Cerebellar nuclear complex (tissue), 1 donor: ENCODE data around the gene GNB4.

Experiments used
- DNase-seq, 2 experiments: peaks; one replicate each; lab custom pipeline; 2025; lab: John Stamatoyannopoulos, UW

The GNB4 gene

DNA sequence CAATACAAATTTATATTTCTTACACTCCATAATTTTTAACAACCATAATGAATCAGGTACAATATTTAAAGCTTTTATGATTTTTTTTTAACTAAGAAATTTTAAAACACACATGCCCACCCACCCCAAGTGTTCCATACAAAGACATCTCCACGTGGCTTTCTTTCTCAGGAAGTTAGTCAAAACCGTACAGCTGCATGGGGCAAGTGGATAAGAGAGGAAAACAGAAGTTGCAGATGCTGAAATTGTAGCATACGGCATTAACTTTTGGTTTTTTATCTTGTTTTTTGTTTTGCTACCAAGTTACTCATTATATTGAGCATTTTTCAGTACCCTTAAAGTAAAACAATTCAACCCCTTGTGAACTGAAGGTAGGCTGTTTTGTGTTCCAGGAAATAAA, 14.8 kb downstream of the GNB4 start:
- no peak for DNase-seq

DNA sequence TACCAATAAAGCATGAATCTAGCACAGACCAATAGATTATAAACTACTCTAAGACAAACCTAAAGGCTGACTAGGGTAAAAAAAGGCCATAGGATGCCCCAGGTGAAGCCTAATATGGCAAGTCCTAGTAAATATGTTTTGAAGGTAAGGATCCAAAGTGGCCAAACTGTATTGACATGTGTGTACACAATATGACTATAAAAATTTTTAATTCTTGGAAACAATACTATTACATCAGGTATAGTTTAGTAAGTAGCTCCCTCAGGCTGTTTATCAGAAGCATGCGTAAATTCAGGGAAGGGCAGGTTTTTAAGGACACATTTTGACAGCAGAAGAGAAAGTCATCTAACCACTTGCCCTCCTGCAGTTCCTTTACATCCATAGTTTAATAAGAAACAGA, 18.8 kb downstream of the GNB4 start:
- no peak for DNase-seq

- DNase-seq, result no peak
Measured at GRCh38 chr3:179432021-179432420, 19.2 kb downstream of the GNB4 start.

DNA sequence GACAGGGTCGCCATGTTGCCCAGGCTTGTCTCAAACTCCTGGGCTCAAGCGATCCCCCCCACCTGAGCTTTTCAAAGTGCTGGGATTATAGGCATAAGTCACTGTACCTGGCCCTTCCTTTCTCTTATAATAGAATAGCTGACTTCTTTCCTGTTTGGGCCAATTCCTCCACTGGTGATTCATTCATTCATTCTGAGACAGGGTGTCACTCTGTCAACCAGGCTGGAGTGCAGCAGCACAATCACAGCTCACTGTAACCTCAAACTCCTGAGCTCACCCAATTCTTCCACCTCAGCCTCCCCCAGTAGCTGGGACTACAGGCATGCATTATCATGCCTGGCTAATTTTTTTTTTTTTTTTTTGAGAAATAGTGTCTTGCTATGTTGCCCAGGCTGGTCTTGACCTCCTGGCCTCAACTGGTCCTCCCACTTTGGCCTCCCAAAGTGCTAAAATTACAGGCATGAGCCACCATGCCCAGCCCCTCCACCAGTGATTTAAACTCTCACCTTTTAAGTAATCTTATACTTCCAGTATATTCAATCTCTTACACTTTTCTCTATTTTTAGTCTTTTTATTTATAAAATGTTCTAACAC, 20.9 kb downstream of the GNB4 start:
- no peak for DNase-seq

GRCh38 chr3:179428876-179429548, 22.3 kb downstream of the GNB4 start:
- DNase-seq, result no peak

DNA sequence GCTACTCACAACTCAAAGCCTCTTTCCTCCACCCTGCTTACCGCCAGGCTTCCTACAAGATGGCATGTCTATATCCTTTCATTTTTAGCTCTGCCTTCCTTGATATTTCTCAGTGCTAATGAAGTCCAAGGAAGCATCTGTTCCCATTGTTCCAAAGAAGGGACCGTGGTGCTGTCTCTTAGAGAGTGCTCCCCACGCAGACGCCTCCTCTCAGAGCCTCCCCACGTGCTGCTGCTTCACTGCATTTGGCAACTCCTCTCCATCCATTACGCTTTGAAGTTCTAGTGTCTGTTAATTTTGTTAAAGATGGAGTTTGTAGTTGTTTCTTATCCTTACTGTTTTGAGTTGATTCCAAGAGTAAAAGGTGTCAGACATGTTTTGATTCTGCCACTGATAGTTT, 26.2 kb downstream of the GNB4 start:
- DNase-seq, result no peak

DNA sequence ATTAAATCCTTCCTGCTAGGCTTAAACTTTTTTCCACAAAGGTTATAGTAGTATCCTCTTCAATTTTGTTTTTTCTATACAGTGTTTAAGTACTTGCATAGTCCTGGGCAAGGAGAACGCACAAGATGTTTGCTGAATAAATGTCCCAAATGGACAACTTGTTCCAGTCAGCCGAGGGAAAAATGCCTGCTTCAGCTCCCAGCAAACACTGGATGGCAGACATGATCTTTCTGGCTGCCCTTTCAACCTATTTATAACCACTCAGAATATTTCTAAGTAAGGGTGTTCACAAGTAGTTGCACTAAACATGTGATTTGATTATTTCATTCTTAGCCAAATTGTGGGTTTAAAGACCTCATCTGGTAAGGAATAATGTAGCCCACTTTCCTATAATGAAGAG, 29.8 kb downstream of the GNB4 start:
- no peak for DNase-seq

DNA sequence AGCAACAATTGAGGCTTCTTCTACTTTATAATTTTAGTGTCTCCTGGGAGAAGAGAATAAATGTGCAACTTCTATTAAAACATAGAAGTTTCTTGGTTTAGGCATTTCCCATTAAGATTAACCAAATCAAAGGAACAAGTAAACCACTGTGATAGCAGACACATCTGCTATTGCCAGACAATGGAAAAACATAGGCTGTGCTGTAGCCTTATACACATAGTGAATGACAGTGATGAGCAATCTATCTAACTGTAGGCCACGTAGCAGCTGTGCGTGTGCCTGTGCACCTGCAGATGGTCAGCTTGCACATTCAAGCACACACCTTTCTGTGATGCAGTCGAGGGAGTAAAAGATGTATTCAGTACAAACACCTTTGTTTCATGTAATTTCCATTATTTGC, 32.7 kb downstream of the GNB4 start:
- no peak for DNase-seq

DNA sequence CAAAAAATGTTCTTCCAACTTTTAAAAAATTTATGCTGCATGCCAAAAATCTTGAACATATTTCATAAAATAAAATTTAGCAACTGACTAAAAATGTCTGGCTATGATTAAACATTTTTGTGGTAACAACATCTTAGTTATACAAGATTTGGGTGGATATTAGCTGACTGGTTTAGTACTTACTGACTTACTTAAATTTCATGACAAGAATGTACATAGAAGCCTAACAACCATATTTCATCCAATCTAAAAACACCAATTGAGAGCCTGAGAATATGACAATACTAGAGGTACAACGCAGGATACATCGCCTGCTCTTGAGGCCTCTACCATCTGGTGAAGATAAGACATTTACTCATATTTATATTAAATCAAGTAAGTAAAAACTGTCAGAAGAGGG, 34.6 kb downstream of the GNB4 start:
- no peak for DNase-seq

DNA sequence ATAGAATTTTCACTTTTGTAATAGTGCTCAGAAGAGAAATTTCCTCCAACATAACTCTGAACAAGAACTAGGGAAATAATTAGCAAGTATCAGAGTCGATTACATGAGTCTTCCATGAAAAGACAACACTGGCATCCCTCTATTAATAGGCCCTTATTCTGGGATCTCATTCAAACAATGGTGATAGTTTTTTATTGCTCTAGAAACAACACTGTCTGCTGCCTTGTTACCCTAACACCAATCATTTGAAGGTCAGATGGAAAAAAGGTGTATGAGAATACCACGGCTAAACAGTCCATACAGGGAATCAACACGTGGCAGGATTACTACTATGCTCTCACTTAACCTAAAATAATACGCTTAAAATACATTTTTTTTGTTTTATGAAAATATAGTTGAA, 35.9 kb downstream of the GNB4 start:
- DNase-seq, result no peak

- no peak for DNase-seq
Measured at GRCh38 chr3:179414804-179415203, 36.5 kb downstream of the GNB4 start.

- no peak for DNase-seq
Measured at GRCh38 chr3:179410999-179411398, 40.3 kb downstream of the GNB4 start.

- no peak for DNase-seq
Measured at GRCh38 chr3:179410331-179410730, 40.9 kb downstream of the GNB4 start.

DNA sequence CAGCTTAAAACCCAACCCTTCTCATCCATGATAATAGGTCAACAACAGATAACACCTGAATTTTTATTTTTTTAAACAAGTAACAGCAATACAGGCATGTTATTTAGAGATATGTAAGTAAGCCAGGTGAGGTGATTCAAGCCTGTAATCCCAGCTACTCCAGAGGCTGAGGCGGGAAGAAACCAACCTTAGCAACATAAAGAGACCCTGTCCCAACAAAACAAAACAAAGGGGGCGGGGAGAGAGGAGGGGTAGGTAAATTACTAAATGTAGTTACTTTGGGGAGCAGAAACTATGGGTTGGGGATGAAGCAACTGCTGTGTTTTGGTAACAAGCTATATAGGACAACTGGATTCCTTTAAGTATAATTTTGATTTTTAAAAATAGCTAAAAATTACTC, 47.0 kb downstream of the GNB4 start:
- no peak for DNase-seq

- DNase-seq, result no peak
Measured at GRCh38 chr3:179402963-179403362, 48.3 kb downstream of the GNB4 start.

- no peak for DNase-seq
Measured at GRCh38 chr3:179401561-179401960, 49.7 kb downstream of the GNB4 start.

- DNase-seq, result no peak
Measured at GRCh38 chr3:179398574-179399231, 52.6 kb downstream of the GNB4 start.

DNA sequence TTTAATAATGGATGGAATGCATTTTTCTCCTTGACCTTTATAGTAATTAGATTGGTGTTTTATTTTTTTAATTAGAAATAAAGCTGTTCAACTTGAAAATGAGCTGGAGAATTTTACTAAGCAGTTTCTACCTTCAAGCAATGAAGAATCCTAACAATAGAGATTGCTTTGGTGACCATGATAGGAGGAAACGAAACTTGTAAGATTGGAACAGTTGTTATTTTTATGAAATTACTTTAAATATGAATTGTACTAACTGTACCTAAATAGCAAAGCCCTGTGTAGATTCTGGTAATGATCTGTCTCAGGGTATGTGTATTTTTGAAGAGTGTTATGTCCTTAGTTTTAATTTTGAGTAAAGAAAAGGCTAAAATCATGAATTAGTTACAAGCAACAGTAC, 59.4 kb downstream of the GNB4 start:
- no peak for DNase-seq

DNA sequence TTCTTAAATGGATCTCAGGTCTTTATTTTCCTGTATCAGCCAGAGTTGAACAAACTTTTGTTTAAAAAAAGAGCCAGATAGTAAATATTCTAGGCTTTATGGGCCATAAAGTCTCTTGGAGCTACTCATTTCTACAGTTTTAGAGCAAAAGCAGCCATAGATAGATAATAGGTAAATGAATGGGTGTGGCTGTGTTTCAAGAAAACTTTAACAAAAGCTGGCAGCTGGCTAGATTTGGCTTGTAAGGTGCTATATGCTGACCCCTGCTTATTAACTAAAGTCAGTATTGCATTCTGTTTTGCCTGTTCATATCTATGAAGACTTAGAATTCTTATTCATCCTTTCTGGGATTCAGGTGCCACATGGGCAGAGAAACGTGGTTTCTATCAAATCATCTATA, 74.8 kb downstream of the GNB4 start:
- no peak for DNase-seq

- no peak for DNase-seq
Measured at GRCh38 chr3:179375091-179375999, 75.9 kb downstream of the GNB4 start.

DNA sequence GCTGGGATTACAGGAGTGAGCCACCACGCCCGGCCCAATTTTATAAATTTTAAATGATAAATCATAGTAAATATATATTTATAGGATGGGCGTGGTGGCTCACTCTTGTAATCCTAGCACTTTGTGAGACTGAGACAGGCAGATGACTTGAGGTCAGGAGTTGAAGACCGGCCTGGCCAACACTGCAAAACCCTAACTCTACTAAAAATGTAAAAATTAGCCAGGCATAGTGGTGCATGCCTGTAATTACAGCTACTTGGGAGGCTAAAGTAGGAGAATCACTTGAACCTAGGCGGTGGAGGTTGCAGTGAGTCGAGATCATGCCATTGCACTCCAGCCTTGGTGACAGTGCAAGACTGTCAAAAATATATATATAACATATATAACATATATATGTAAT, 77.3 kb downstream of the GNB4 start:
- no peak for DNase-seq

DNA sequence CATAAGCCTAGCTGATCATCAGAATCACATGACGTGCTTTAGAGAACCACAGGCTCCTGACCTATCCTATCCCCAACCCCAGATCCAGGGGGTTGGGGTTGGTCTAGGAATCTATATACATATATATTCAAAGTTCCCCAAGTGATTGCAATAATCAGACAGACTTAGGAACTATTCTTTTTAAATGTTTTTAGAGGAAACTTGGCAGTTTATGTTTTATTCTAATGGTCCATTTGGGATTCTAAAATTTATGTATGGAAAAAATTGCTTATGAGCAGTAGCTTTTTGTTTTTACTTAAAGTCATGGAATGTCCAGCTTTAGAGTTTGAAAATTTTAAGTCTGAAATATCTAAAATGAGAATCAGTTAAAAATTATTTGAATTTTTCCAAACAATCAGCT, 81.6 kb downstream of the GNB4 start:
- DNase-seq, result no peak

DNA sequence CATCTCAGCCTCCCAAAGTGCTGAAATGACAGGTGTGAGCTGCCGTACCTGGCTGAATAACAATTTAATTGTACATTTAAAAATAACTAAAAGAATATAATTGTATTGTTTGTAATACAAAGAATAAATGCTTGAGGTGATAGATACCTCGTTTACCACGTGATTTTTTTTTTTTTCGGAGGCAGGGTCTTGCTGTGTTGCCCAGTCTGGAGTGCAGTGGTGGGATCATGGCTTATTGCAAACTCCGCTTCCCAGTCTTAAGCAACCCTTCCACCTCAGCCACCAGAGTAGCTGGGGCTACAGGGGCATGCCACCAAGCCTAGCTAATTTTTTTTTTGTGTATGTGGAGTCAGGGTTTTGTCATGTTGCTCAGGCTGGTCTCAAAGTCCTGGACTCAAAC, 87.9 kb downstream of the GNB4 start:
- no peak for DNase-seq
